Esophagus muscularis mucosa (tissue), 4 donors: ENCODE results near the gene KIF22. TPM values are rescaled to one million over a fixed set of nuclear protein-coding genes. Genes with fewer than 3 reads are reported as not detected.
"Not testable (repeated sequence)": the region's sequence is repeated elsewhere in the genome, so short reads cannot be mapped to it uniquely, and the experiment has no call there.

Source experiments
- DNase-seq: peaks from one replicate; pipeline ENCODE4 v3.0.0-alpha.2; 2017; ENCODE audit errors: extremely low spot score
- H3K27ac ChIP-seq, 4 donors: fragments of 200-600 bp; sonication (generic); replicated peaks in 1 of 4; 1 replicate in 3 of 4; 2 replicates in 1 of 4; pipeline ENCODE4 v1.5.1; 2016 to 2019; ENCODE audit warnings: mild to moderate bottlenecking in 1 of 4
- H3K27me3 ChIP-seq, 4 donors: fragments of 200-600 bp; sonication (generic); one replicate each; pipeline versions ENCODE4 v1.5.1 to v1.6.0; 2016 to 2019
- H3K36me3 ChIP-seq, 4 donors: fragments of 200-600 bp; sonication (generic); one replicate each; pipeline ENCODE4 v1.5.1; 2016 to 2019
- H3K4me1 ChIP-seq, 4 donors: fragments of 200-600 bp; sonication (generic); one replicate each; pipeline ENCODE4 v1.5.1; 2016 to 2019
- H3K4me3 ChIP-seq, 4 donors: fragments of 200-600 bp; sonication (generic); 1 replicate in 2 of 4; 2 replicates in 2 of 4; pipeline ENCODE4 v1.5.1; 2016 to 2019; ENCODE audit warnings: mild to moderate bottlenecking in 4 of 4, moderate library complexity in 1 of 4
- H3K9me3 ChIP-seq, 4 donors: fragments of 200-600 bp; sonication (generic); 1 replicate in 3 of 4; 2 replicates in 1 of 4; pipeline ENCODE4 v1.5.1; 2016 to 2019
- CTCF ChIP-seq, 3 experiments: fragments of 200-600 bp in 2 of 3; fragments of 450-650 bp in 1 of 3; sonication (generic) in 2 of 3; IDR thresholded peaks; one replicate each; pipeline ENCODE4 v1.5.1; 2017 to 2019; ENCODE audit warnings: antibody characterized with exemption in 3 of 3, mild to moderate bottlenecking in 2 of 3, moderate library complexity in 1 of 3
- EP300 ChIP-seq: sonication (generic); formaldehyde crosslinking; IDR thresholded peaks from one replicate; pipeline ENCODE4 v1.6.1; 2017; ENCODE audit warnings: antibody characterized with exemption
- POLR2A ChIP-seq: fragments of 450-650 bp; IDR thresholded peaks from one replicate; pipeline ENCODE4 v1.6.1; 2017; ENCODE audit warnings: antibody characterized with exemption, moderate library complexity, mild to moderate bottlenecking, low read depth
- POLR2AphosphoS5 ChIP-seq, 2 donors: sonication (generic); formaldehyde crosslinking; IDR thresholded peaks; one replicate each; pipeline ENCODE4 v1.6.1; 2017; ENCODE audit warnings: antibody characterized with exemption in 2 of 2
- WGBS: methylation state at CpG from one replicate; pipeline ENCODE4 v1.1.5; 2018; 5-methylcytosine and 5-hydroxymethylcytosine counted together
- intact Hi-C: fragments of 100-400 bp; cut with DNase I; formaldehyde crosslinking; loops from one replicate; pipeline ENCODE4 v1.15.1; 2023
- total RNA-seq, 4 donors: library from RNA; depleted of rRNA; stranded (reverse); fragments of >200 nt; gene quantifications; one replicate each; pipeline versions ENCODE4 v1.1.0 to v1.2.1, GENCODE V29; 2016

KIF22 gene
- total RNA-seq, 4 donors from 2014 or later = 10.8 to 12.3 (median 11.8) TPM

- Histone ChIP-seq H3K4me3 (no peak overlapping the region), H3K9me3 (no peaks in the 10 kb centered on the region), H3K4me1 (no peaks in the 10 kb centered on the region), H3K27ac (no peak overlapping the region), H3K27me3 (peaks cover 0 to 3% (median 0%) of the 10 kb centered on the region in 4 donors), H3K36me3 (no peaks in the 10 kb centered on the region)
- WGBS = 94% methylated on average over 3 of the region's 3 CpGs
- no peak for TF ChIP-seq POLR2AphosphoS5 (IDR thresholded peaks at IDR 0.05)
- TF ChIP-seq CTCF (IDR thresholded peaks at IDR 0.05) = no peak
- TF ChIP-seq EP300 = no peak
- TF ChIP-seq POLR2A = no peak
- intact Hi-C loops = no loop called here
- no peak for DNase-seq
Observed at GRCh38 chr16:29767062-29767461, 23.5 kb upstream of the KIF22 start.

GRCh38 chr16:29769507-29769906, 21.0 kb upstream of the KIF22 start:
- DNase-seq = no peak
- Histone ChIP-seq H3K4me1 (no peaks in the 10 kb centered on the region), H3K27ac (no peak overlapping the region), H3K27me3 (peaks cover 0 to under 1% (median 0%) of the 10 kb centered on the region in 4 donors), H3K4me3 (no peak overlapping the region), H3K36me3 (no peaks in the 10 kb centered on the region), H3K9me3 (no peaks in the 10 kb centered on the region)
- intact Hi-C loops = no loop called here
- TF ChIP-seq POLR2AphosphoS5 (IDR thresholded peaks at IDR 0.05) = no peak
- no peak for TF ChIP-seq CTCF (IDR thresholded peaks at IDR 0.05)
- TF ChIP-seq EP300 = no peak
- TF ChIP-seq POLR2A = no peak
- WGBS = 90% methylated on average over 2 of the region's 2 CpGs

GRCh38 chr16:29770250-29770929, 20.2 kb upstream of the KIF22 start:
- 71% methylated on average over 7 of the region's 7 CpGs for WGBS
- no peaks in the 10 kb centered on the region for H3K4me1 ChIP-seq
- no peaks in the 10 kb centered on the region for H3K27me3 ChIP-seq
- intact Hi-C loops = no loop called here
- no peak for DNase-seq
- H3K9me3 ChIP-seq = no peaks in the 10 kb centered on the region
- no peak overlapping the region for H3K4me3 ChIP-seq
- no peaks in the 10 kb centered on the region for H3K36me3 ChIP-seq
- TF ChIP-seq POLR2AphosphoS5 (IDR thresholded peaks at IDR 0.05) (no peak), CTCF (IDR thresholded peaks at IDR 0.05) (no peak), POLR2A (no peak), EP300 (no peak)
- H3K27ac ChIP-seq = no peak overlapping the region

GRCh38 chr16:29772330-29772729, 18.2 kb upstream of the KIF22 start:
- H3K9me3 ChIP-seq, DNase-seq, H3K27ac ChIP-seq, H3K4me3 ChIP-seq, H3K36me3 ChIP-seq, H3K27me3 ChIP-seq, intact Hi-C loops, H3K4me1 ChIP-seq: not testable (repeated sequence)
- 85% methylated on average over 7 of the region's 7 CpGs for WGBS

GRCh38 chr16:29774730-29775129, 15.8 kb upstream of the KIF22 start:
- Histone ChIP-seq H3K36me3 (no peaks in the 10 kb centered on the region), H3K27ac (no peak overlapping the region), H3K4me3 (no peak overlapping the region), H3K9me3 (no peaks in the 10 kb centered on the region), H3K4me1 (no peaks in the 10 kb centered on the region), H3K27me3 (peaks cover 0 to 14% (median 0%) of the 10 kb centered on the region in 4 donors)
- 93% methylated on average over 5 of the region's 5 CpGs for WGBS
- DNase-seq = no peak
- intact Hi-C loops = no loop called here
- TF ChIP-seq POLR2A (no peak), CTCF (IDR thresholded peaks at IDR 0.05) (no peak), EP300 (no peak), POLR2AphosphoS5 (IDR thresholded peaks at IDR 0.05) (no peak)
